ENCODE results near the gene TIMM17A. TPM values are rescaled to one million over a fixed set of nuclear protein-coding genes. Genes with fewer than 3 reads are reported as not detected.
A peak's percentile ranks its signal among the peaks of the same experiment; 100 is the strongest.

The TIMM17A gene
- total and polyA plus RNA-seq, 2 experiments from 2014 or later = 65.0 to 90.1 TPM

- Histone ChIP-seq H4K20me1 (ENCODE audit: insufficient read depth, poor library complexity, severe bottlenecking) (no peaks in the 10 kb centered on the region), H3K9me3 (ENCODE audit: low read depth) (no peaks in the 10 kb centered on the region), H3K79me2 (peaks cover 44% of the 10 kb centered on the region), H3K36me3 (replicated peaks; ENCODE audit: insufficient read depth, low read depth) (no peaks in the 10 kb centered on the region), H3K27me3 (no peaks in the 10 kb centered on the region), H3K9me2 (replicated peaks; ENCODE audit: insufficient read depth) (no peaks in the 10 kb centered on the region), H3K27ac (no peak overlapping the region), H3K4me3 (no peak overlapping the region), H3K4me2 (no peak overlapping the region), H2AFZ (no peak overlapping the region), H3K4me1 (ENCODE audit: insufficient read depth) (peaks cover 24% of the 10 kb centered on the region)
- TF ChIP-seq EZH2 (IDR thresholded peaks at IDR 0.05; ENCODE audit: borderline replicate concordance) = no peak
- TF ChIP-seq EZH2phosphoT487 (IDR thresholded peaks at IDR 0.05; ENCODE audit: low read depth, severe bottlenecking, unreplicated experiment) = no peak
- WGBS (ENCODE audit: low lambda C conversion rate, missing lambda C conversion rate) = 81% methylated on average over 9 of the region's 9 CpGs
- no peak for DNase-seq (ENCODE audit: low spot score)
Observed at GRCh38 chr1:202002507-202002906, 47.2 kb downstream of the TIMM17A start.

DNA sequence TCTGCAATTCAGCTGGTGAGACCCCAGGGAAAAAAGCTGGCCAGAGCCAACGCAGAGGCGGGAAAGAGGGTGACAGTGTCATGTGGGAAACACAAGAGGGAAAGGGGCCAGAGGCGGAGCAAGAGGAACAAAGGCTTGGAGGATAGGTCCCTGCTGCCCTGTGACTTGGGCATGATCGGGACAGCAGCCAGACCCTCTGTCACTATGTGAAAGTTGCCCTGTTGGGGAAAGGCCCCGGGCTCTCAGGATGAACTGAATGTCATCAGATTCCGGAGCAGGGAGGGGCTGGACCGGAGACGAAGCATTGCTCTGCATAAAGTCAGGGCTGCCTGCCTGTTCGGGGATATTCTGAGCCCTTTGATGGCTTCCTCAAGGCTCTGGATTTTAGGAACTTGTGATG lies 49.4 kb downstream of the TIMM17A start:
- WGBS (ENCODE audit: low lambda C conversion rate, missing lambda C conversion rate) = 81% methylated on average over 9 of the region's 9 CpGs
- no peak overlapping the region for H2AFZ ChIP-seq
- no peak overlapping the region for H3K27ac ChIP-seq
- no peak overlapping the region for H3K4me3 ChIP-seq
- peaks cover 51% of the 10 kb centered on the region for H3K79me2 ChIP-seq
- H3K9me3 ChIP-seq (ENCODE audit: low read depth) = no peaks in the 10 kb centered on the region
- H3K4me2 ChIP-seq = no peak overlapping the region
- H3K27me3 ChIP-seq = no peaks in the 10 kb centered on the region
- no peaks in the 10 kb centered on the region for H3K9me2 ChIP-seq (replicated peaks; ENCODE audit: insufficient read depth)
- no peak for DNase-seq (ENCODE audit: low spot score)
- H4K20me1 ChIP-seq (ENCODE audit: insufficient read depth, poor library complexity, severe bottlenecking) = no peaks in the 10 kb centered on the region
- H3K4me1 ChIP-seq (ENCODE audit: insufficient read depth) = peaks cover 35% of the 10 kb centered on the region
- H3K36me3 ChIP-seq (replicated peaks; ENCODE audit: insufficient read depth, low read depth) = no peaks in the 10 kb centered on the region
- TF ChIP-seq EZH2 (IDR thresholded peaks at IDR 0.05; ENCODE audit: borderline replicate concordance) = no peak
- no peak for TF ChIP-seq CTCF (IDR thresholded peaks at IDR 0.05; ENCODE audit: poor library complexity)
- no peak for TF ChIP-seq EZH2phosphoT487 (IDR thresholded peaks at IDR 0.05; ENCODE audit: low read depth, severe bottlenecking, unreplicated experiment)

GRCh38 chr1:202005958-202006357 lies 50.7 kb downstream of the TIMM17A start:
- H3K9me2 ChIP-seq (replicated peaks; ENCODE audit: insufficient read depth) = no peaks in the 10 kb centered on the region
- 76% methylated on average over 2 of the region's 2 CpGs for WGBS (ENCODE audit: low lambda C conversion rate, missing lambda C conversion rate)
- DNase-seq (ENCODE audit: low spot score) = no peak
- H3K9me3 ChIP-seq (ENCODE audit: low read depth) = no peaks in the 10 kb centered on the region
- H3K36me3 ChIP-seq (replicated peaks; ENCODE audit: insufficient read depth, low read depth) = no peaks in the 10 kb centered on the region
- no peak overlapping the region for H2AFZ ChIP-seq
- H3K4me3 ChIP-seq = no peak overlapping the region
- no peaks in the 10 kb centered on the region for H3K27me3 ChIP-seq
- H4K20me1 ChIP-seq (ENCODE audit: insufficient read depth, poor library complexity, severe bottlenecking) = peaks cover 4% of the 10 kb centered on the region
- peaks cover 38% of the 10 kb centered on the region for H3K4me1 ChIP-seq (ENCODE audit: insufficient read depth)
- H3K27ac ChIP-seq = peak overlapping the region; percentile 91
- peaks cover 52% of the 10 kb centered on the region for H3K79me2 ChIP-seq
- H3K4me2 ChIP-seq = peak overlapping the region; percentile 67
- TF ChIP-seq EZH2 (IDR thresholded peaks at IDR 0.05; ENCODE audit: borderline replicate concordance) (no peak), EZH2phosphoT487 (IDR thresholded peaks at IDR 0.05; ENCODE audit: low read depth, severe bottlenecking, unreplicated experiment) (no peak), CTCF (IDR thresholded peaks at IDR 0.05; ENCODE audit: poor library complexity) (peak; percentile 57)

DNA sequence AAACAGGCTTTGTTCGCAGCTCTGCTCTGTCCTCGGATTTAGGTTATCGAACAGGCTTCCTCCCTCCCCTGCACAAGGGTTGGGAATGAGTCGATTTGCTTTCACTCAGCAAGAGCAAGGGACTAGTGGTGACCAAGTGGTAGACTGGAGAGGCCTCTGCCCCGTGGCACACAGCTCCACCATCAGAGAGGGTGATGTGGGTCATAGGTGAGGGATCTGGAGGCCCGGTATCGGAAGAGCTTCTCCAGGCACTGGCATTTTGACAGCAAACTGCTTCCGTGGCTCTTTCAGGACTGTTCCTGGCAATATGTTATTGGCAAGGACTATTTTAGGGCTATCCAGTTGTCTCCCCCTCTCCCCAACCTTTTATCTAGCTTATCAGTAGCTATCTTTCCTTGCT lies 52.0 kb downstream of the TIMM17A start:
- H3K4me2 ChIP-seq = peak overlapping the region; percentile 67

More for the DNA sequence above, 52.0 kb downstream of the TIMM17A start:
- peaks cover 63% of the 10 kb centered on the region for H3K79me2 ChIP-seq
- peak overlapping the region; percentile 91 for H3K27ac ChIP-seq
- H3K27me3 ChIP-seq = no peaks in the 10 kb centered on the region
- peaks cover 18% of the 10 kb centered on the region for H4K20me1 ChIP-seq (ENCODE audit: insufficient read depth, poor library complexity, severe bottlenecking)
- 44% methylated on average over 8 of the region's 8 CpGs for WGBS (ENCODE audit: low lambda C conversion rate, missing lambda C conversion rate)
- peak overlapping the region; percentile 26 for H3K4me3 ChIP-seq
- H3K4me1 ChIP-seq (ENCODE audit: insufficient read depth) = peaks cover 38% of the 10 kb centered on the region
- no peaks in the 10 kb centered on the region for H3K9me3 ChIP-seq (ENCODE audit: low read depth)
- H3K36me3 ChIP-seq (replicated peaks; ENCODE audit: insufficient read depth, low read depth) = no peaks in the 10 kb centered on the region
- no peak for DNase-seq (ENCODE audit: low spot score)
- H2AFZ ChIP-seq = no peak overlapping the region
- TF ChIP-seq EZH2phosphoT487 (IDR thresholded peaks at IDR 0.05; ENCODE audit: low read depth, severe bottlenecking, unreplicated experiment) (no peak), EZH2 (IDR thresholded peaks at IDR 0.05; ENCODE audit: borderline replicate concordance) (no peak), CTCF (IDR thresholded peaks at IDR 0.05; ENCODE audit: poor library complexity) (no peak)
- no peaks in the 10 kb centered on the region for H3K9me2 ChIP-seq (replicated peaks; ENCODE audit: insufficient read depth)

Data from hepatocyte (in vitro differentiated cells).